ENCODE results near the gene MOB3C. TPM values are rescaled to one million over a fixed set of nuclear protein-coding genes. Genes with fewer than 3 reads are reported as not detected.

The MOB3C gene
- polyA plus RNA-seq, 1 donor = 12.3 TPM

DNA sequence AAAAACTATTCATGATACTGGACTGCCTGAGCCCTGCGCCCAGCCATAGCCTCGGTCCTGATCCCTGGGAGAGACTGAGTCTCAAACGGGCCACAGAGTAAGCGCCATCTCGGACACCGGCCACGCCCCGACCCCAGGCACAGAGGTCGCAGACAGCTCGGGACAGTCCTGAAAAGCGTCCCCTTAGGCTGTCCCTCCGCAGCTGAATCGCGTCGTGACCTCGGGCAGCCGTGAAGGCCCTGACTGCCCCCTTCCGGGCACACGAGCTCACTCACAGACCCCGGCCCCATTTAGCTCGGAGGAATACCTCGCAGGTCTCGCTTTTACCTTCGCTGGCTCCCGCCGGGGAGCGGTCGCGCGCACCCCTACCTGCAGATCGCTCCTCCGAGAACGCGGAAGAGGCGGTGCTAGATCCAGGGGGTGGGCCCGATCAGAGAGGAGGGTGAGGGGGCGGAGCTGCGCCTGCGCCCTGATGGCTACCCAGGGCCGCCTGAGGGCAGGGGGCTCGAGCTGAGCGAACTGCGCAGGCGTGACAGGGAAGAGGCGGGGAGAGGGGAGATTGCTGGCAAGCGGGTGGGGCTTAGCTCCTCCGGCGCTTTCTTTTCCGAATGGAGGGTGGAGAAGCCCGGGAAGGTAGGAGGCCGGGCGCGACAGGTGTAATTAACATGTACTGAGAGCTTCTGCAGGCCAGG lies 12.6 kb downstream of the MOB3C start, which contains the start of gene MKNK1:
TSS of gene MKNK1 (minus strand) at position 411 of the 692 bp plus-strand sequence. CDS start 20,941 bp downstream, outside the sequence.
- DNase-seq = peak; percentile 99

DNA sequence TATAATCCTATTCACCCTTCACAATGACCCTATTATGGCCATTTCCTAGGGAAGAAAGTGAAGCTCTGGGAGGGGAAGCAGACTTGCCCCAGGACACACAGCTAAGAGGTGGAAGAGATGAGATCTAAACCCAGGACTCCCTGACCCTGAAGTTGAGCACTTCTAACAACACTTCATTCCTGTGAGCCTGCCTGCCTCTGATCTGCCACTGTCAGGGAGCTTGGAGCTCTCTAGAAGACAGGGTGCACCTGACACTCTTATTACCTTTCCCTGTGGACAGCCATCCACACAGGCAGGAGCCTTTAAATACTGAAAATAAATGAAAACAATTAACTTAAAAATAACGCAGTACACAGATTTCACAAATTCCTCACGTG lies 13.1 kb downstream of the MOB3C start:
- no peak for DNase-seq

GRCh38 chr1:46601257-46602007 lies 15.2 kb downstream of the MOB3C start:
- no peak for DNase-seq

- no peak for DNase-seq
Observed at GRCh38 chr1:46599059-46599970, 17.3 kb downstream of the MOB3C start.

DNA sequence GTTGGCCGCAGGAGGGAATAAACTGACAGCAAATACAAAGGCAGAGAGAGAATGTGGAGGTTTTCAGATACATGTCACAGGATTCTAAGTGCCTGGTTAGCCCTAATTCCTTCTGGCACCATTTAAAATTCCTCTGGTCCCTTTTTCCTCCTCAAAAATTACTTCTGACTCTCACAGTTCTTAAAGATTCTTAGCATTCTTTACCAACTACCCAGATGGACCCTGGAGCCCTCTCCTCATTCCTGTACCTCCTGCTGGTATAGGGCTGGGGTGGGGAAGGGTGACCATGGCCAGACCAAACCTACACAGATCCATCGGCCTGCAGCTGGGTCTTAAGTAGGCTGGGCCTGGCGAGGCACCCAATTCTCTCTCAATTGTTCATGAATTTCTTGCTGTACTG lies 19.8 kb downstream of the MOB3C start:
- DNase-seq = no peak

DNA sequence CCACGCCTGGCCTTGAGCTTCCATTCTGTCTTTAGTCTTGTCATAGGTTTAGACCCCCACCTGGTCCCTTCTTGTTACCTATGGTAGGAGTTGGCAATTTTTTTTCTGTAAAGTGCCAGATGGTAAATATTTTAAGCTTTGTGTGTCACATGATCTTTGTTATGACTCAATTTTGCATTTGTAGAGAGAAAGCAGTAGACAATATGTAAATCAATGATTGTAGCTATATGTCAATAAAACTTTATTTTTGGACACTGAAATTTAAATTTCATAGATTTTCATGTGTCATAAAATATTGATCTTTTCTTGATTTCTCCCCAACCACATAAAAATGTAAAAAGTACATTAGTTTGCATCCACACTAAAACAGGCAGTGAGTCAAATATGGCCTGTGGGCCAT lies 20.6 kb downstream of the MOB3C start:
- no peak for DNase-seq

GRCh38 chr1:46595127-46595526 lies 21.5 kb downstream of the MOB3C start:
- peak; percentile 49 for DNase-seq

- no peak for DNase-seq
Observed at GRCh38 chr1:46594063-46594462, 22.5 kb downstream of the MOB3C start.

DNA sequence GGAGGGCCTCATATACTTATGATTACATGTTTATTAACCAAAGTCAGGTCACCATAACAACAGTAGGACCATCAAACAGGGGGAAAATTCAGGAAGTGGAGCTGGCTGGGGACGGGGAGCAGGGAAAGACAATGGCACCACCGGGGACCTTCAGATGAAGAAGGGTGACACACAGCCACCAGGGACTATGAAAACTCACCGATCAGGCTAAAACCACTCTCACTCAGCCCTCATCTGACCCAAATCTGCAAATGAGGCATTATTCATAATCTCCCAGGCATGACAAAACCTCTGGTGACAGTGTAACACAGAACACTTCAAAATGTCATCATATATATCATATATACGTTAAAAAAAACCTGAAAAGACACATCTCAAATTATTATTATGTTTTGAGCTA lies 23.8 kb downstream of the MOB3C start:
- DNase-seq = no peak

DNA sequence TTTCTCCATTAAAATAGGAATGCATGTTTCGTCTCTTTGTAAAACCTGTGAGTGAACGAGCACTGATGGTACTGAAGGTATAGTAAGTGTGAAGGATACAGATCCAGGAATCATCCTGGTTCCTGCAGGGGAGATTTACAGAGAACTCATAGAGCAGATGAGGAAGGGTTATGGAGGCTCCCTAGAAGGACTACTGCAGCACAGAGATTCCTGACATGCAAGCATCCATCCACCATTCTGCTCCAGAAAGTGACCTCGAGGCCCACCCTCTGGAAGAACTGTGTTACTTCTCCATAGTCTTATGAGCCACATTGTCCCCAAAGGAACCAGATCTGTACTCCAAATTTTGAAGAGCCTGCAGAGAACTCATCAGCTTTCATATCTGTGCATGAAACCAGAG lies 27.1 kb downstream of the MOB3C start:
- no peak for DNase-seq

GRCh38 chr1:46587069-46587468 lies 29.5 kb downstream of the MOB3C start:
- DNase-seq = no peak

DNA sequence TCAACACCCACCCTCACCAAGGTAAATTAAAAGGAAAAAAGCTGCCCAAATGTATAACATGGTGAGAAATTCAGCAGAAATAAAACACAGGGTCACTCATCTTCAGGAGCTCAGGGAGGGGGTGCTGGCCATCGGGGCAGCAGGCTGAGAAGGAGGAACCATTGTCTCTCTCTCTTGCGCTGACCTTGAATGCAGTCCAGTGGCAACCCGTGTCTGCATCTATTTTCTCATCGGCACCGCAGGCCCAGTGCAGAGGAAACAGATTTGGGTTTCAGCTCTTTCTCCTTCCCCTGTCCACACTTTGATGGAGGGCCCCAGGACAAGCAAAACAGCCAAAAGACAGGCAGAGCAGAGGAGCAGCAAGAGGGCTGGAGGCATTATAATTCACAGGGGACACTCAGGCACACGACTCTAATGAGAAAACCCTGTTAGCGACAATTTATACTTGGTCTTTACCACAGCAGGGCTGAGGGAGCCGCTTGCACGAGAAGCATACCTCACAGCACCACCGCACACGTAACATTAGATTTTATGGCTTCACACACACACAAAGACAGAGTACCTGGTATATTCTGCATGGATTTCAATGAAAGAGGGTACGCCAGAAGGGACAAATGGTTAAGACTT lies 31.2 kb downstream of the MOB3C start:
- DNase-seq = no peak

DNA sequence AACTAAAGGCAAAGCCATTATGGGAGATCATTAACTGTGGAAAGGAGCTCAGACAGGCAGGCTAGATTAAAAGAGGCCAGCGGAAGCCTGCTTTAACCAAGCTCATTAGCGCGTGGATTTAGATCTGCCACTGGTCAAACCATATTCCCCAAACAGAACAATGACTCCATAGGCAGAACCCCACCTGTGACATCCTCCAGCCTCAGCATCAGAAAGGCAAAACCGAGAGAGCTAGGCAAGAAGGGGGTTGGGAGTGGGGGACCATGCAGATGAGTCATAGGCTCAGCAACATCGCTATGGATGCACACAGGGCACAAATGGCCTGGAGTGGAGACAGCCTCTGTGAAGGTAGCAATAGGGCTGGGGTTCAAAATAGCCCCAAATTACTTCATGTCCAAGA lies 33.1 kb downstream of the MOB3C start:
- no peak for DNase-seq

GRCh38 chr1:46582972-46583371 lies 33.6 kb downstream of the MOB3C start:
- DNase-seq = no peak

DNA sequence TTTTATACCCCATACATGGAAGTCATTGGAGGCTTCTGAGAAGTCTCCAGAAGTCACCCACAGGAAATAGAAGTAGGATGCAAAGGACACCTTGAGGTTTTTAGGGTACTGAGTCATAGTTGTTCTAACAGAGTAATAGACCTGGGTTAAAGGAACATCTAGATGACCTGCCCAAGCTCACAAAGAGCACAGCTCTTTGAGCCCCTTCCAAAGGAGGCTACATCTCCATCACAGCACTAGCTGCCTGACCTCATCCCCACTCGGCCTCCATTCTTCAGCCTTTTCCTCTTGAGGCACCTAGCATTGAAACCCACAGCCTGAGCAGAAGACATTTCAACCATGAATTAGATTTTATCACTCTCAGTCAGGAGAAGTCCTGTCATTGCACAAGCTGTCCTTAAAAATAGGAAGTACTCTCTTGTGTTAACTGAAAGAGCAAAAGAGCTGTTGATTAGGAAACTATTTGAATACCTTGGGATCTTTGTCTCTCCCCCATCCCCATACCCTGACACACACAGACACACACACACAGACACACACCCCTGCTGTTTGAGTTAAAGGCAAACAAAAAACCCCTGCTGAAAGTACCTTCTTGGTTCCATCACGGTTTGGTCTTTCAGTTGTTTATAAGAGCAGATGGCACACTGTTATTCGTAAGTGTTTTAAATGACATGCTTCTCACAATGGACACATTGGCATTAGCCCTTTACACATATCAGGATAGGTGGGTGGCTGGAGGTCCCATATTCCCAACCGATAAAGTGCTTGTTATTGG lies 34.7 kb downstream of the MOB3C start:
- DNase-seq = no peak

- DNase-seq = no peak
Observed at GRCh38 chr1:46580140-46580903, 36.3 kb downstream of the MOB3C start.

- DNase-seq = no peak
Observed at GRCh38 chr1:46577671-46578070, 38.9 kb downstream of the MOB3C start.

GRCh38 chr1:46576596-46576995 lies 40.0 kb downstream of the MOB3C start:
- DNase-seq = no peak

GRCh38 chr1:46575778-46576177 lies 40.8 kb downstream of the MOB3C start:
- DNase-seq = no peak

DNA sequence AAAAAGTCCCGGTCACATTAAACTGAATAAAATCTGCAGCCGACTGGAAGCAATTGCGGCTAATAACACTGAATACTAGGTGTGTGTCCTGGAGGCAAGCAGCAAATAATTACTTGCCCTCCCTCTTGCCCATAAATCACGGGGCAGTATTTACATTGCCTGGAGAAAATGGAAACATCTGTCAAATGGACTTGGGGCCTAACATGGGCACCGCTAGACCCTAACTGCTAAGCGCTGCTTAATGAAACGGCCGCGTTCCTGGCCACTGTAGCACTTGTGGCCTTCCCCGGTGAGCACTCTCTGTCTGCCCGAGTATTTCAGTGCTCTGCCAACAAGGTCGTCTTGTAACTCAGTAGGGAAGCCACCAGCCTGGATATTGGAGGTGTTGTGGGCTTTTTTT lies 41.3 kb downstream of the MOB3C start:
- no peak for DNase-seq

GRCh38 chr1:46571691-46572225 lies 44.9 kb downstream of the MOB3C start:
- DNase-seq = no peak
